GM12873 (cell line): ENCODE results near the gene L2HGDH.

Source experiments
- CTCF ChIP-seq: IDR thresholded peaks from 2 replicates; pipeline ENCODE4 v1.5.1; 2012; ENCODE audit warnings: low read depth, mild to moderate bottlenecking, moderate library complexity, low read length, control low read depth; ENCODE audit not compliant: insufficient read depth; ENCODE audit errors: missing control alignments

L2HGDH gene

GRCh38 chr14:50338587-50338986 is 26.6 kb upstream of the L2HGDH start:
- no peak for TF ChIP-seq CTCF

- no peak for TF ChIP-seq CTCF
Observed at GRCh38 chr14:50335989-50336824, 24.2 kb upstream of the L2HGDH start.

GRCh38 chr14:50335389-50335788 is 23.4 kb upstream of the L2HGDH start:
- no peak for TF ChIP-seq CTCF

GRCh38 chr14:50334211-50334610 is 22.2 kb upstream of the L2HGDH start:
- TF ChIP-seq CTCF, result no peak

GRCh38 chr14:50333014-50333509 is 21.0 kb upstream of the L2HGDH start:
- no peak for TF ChIP-seq CTCF

- TF ChIP-seq CTCF, result no peak
Observed at GRCh38 chr14:50331596-50331995, 19.6 kb upstream of the L2HGDH start.

- TF ChIP-seq CTCF, result peak; percentile 87
Observed at GRCh38 chr14:50321009-50321660, 9.1 kb upstream of the L2HGDH start.
